OCI-LY1 (cell line): ENCODE measurements around the gene CCDC127.
"Not testable (repeated sequence)": the region's sequence is repeated elsewhere in the genome, so short reads cannot be mapped to it uniquely, and the experiment has no call there.

Source experiments
- H2AFZ ChIP-seq: fragments of 200-600 bp; sonication (generic), shearing (Covaris generic); 2 replicates; pipeline ENCODE4 v1.6.0; 2014; ENCODE audit warnings: antibody characterized with exemption, mild to moderate bottlenecking, low read length
- H3F3A ChIP-seq: fragments of 200-600 bp; sonication (generic), shearing (Covaris generic); 2 replicates; pipeline ENCODE4 v1.6.0; 2014; ENCODE audit warnings: mild to moderate bottlenecking, antibody characterized with exemption, low read length, moderate library complexity; ENCODE audit not compliant: insufficient read depth
- H3K27ac ChIP-seq: fragments of 200-600 bp; sonication (generic); 2 replicates; pipeline ENCODE4 v1.5.1; 2014; ENCODE audit warnings: low read length, mixed run types, mild to moderate bottlenecking, low read depth; ENCODE audit not compliant: poor library complexity, severe bottlenecking
- H3K27me3 ChIP-seq: fragments of 200-600 bp; sonication (generic); 2 replicates; pipeline ENCODE4 v1.6.0; 2014; ENCODE audit warnings: antibody characterized with exemption, mild to moderate bottlenecking, low read length, moderate library complexity; ENCODE audit not compliant: insufficient read depth
- H3K36me3 ChIP-seq: fragments of 200-600 bp; sonication (generic); 2 replicates; pipeline ENCODE4 v1.6.1; 2014; ENCODE audit warnings: mild to moderate bottlenecking, antibody characterized with exemption, low read length, moderate library complexity, mixed read lengths; ENCODE audit not compliant: insufficient read depth
- H3K4me1 ChIP-seq: fragments of 200-600 bp; sonication (generic); 2 replicates; pipeline ENCODE4 v1.5.1; 2014; ENCODE audit warnings: mild to moderate bottlenecking, low read length, moderate library complexity; ENCODE audit not compliant: insufficient read depth, severe bottlenecking
- H3K4me2 ChIP-seq: fragments of 200-600 bp; sonication (generic), shearing (Covaris generic); 2 replicates; pipeline ENCODE4 v1.6.1; 2014; ENCODE audit warnings: low read length
- H3K4me3 ChIP-seq: fragments of 200-600 bp; sonication (generic); 2 replicates; pipeline ENCODE4 v1.5.1; 2014; ENCODE audit warnings: low read length, low read depth, mild to moderate bottlenecking, mixed read lengths; ENCODE audit not compliant: poor library complexity, severe bottlenecking
- H3K79me2 ChIP-seq: fragments of 200-600 bp; shearing (Covaris generic); 2 replicates; pipeline ENCODE4 v1.6.1; 2016; ENCODE audit warnings: mixed run types, low read length, mixed read lengths; ENCODE audit not compliant: insufficient read depth
- H3K9ac ChIP-seq: fragments of 200-600 bp; sonication (generic), shearing (Covaris generic); 2 replicates; pipeline ENCODE4 v1.6.1; 2014; ENCODE audit warnings: mild to moderate bottlenecking, low read length, mixed read lengths
- H3K9me2 ChIP-seq: fragments of 200-600 bp; sonication (generic), shearing (Covaris generic); 2 replicates; pipeline ENCODE4 v1.6.1; 2014; ENCODE audit warnings: low read depth, mild to moderate bottlenecking, low read length, mixed read lengths
- H3K9me3 ChIP-seq: fragments of 200-600 bp; shearing (Covaris generic); 2 replicates; pipeline ENCODE4 v1.6.1; 2014; ENCODE audit warnings: low read length, mixed read lengths
- H4K20me1 ChIP-seq: fragments of 200-600 bp; sonication (generic), shearing (Covaris generic); 2 replicates; pipeline ENCODE4 v1.6.0; 2016; ENCODE audit warnings: mild to moderate bottlenecking, low read length; ENCODE audit not compliant: insufficient read depth
- CTCF ChIP-seq: fragments of 200-600 bp; sonication (generic), shearing (Covaris generic); IDR thresholded peaks from 2 replicates; pipeline ENCODE4 v1.5.1; 2017; ENCODE audit warnings: mild to moderate bottlenecking, antibody characterized with exemption, low read length, moderate library complexity, mixed read lengths
- EZH2 ChIP-seq: fragments of 200-600 bp; sonication (generic), shearing (Covaris generic); IDR thresholded peaks from 2 replicates; pipeline ENCODE4 v1.8.0; 2017; ENCODE audit warnings: borderline replicate concordance, mixed run types, mild to moderate bottlenecking, antibody characterized with exemption, low read length, moderate library complexity, mixed read lengths

The CCDC127 gene

GRCh38 chr5:252546-252945 lies 34.6 kb upstream of the CCDC127 start:
- H3F3A ChIP-seq, result no peaks in the 10 kb centered on the region
- no peak for TF ChIP-seq CTCF
- TF ChIP-seq EZH2, result no peak
- H3K9me3 ChIP-seq, result no peaks in the 10 kb centered on the region
- no peaks in the 10 kb centered on the region for H3K9me2 ChIP-seq
- peaks cover 70% of the 10 kb centered on the region for H3K36me3 ChIP-seq
- no peak overlapping the region for H3K4me3 ChIP-seq
- no peak overlapping the region for H2AFZ ChIP-seq
- peaks cover 7% of the 10 kb centered on the region for H3K4me1 ChIP-seq
- H3K79me2 ChIP-seq, result no peaks in the 10 kb centered on the region
- no peaks in the 10 kb centered on the region for H3K27me3 ChIP-seq
- H3K27ac ChIP-seq, result peak overlapping the region; percentile 10
- H3K4me2 ChIP-seq, result no peak overlapping the region
- H3K9ac ChIP-seq, result no peak overlapping the region
- H4K20me1 ChIP-seq, result no peaks in the 10 kb centered on the region

- H3K27ac ChIP-seq, result peak overlapping the region; percentile 10
- H3K4me3 ChIP-seq, H4K20me1 ChIP-seq, H3K9ac ChIP-seq, H3K4me1 ChIP-seq, H3K9me2 ChIP-seq, H3K27me3 ChIP-seq, H2AFZ ChIP-seq, H3F3A ChIP-seq, H3K9me3 ChIP-seq, H3K79me2 ChIP-seq: not testable (repeated sequence)
- H3K4me2 ChIP-seq, result peak overlapping the region; percentile 26; the same call in 1 of the 2 replicates
- H3K36me3 ChIP-seq, result peaks cover 70% of the 10 kb centered on the region
Measured at GRCh38 chr5:251975-252374, 34.0 kb upstream of the CCDC127 start.

DNA sequence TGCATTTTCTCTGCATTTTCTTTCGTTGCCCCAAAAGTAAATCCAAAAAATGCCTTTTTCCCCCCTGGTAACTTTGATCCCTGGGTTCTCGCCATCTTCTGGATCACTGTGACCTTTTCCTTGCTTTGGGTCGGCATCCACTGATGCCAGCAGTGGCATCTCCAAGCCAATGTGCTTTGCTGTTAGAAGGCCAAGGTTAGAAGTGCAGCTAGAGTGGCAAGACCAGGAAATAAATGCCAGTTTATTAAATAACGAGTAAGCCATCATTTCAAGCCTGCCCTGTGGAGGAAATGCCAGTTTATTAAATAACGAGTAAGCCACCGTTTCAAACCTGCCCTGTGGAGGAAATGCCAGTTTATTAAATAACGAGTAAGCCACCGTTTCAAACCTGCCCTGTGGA lies 33.6 kb upstream of the CCDC127 start:
- peak overlapping the region; percentile 10 for H3K27ac ChIP-seq
- not testable (repeated sequence) for H3K4me2 ChIP-seq, H3K9ac ChIP-seq, H3K9me3 ChIP-seq, H4K20me1 ChIP-seq, H3K9me2 ChIP-seq, H3K4me1 ChIP-seq, H3K4me3 ChIP-seq, H3K27me3 ChIP-seq, H3K79me2 ChIP-seq, H2AFZ ChIP-seq, H3F3A ChIP-seq
- peaks cover 69% of the 10 kb centered on the region for H3K36me3 ChIP-seq

GRCh38 chr5:251016-251415 lies 33.1 kb upstream of the CCDC127 start:
- H3K36me3 ChIP-seq, result peaks cover 68% of the 10 kb centered on the region
- H3K4me1 ChIP-seq, H3K4me2 ChIP-seq: not testable (repeated sequence)

DNA sequence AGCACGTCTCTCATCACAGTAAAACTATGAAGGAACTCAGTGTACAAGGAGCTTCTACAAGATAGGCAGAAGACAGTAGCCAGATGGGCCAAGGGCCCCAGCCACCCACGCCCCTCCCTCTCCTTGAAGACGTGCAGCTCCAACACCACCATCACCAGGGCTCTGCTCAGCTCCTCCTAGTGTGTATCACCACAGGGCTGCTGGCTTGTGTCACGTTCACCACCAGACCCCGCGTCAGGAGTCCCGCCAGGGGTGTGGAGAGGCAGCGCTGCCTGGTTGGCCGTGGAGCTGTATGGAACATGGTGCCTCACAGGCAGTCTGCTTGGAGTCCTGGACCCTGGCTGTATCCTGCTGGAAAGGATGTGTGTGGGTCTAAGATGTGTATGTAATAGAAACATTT lies 32.4 kb upstream of the CCDC127 start:
- not testable (repeated sequence) for H3K4me3 ChIP-seq, H3K27ac ChIP-seq, H2AFZ ChIP-seq, H3K4me2 ChIP-seq, H3K9me3 ChIP-seq, H4K20me1 ChIP-seq, H3K4me1 ChIP-seq, H3K9me2 ChIP-seq, H3K9ac ChIP-seq, H3F3A ChIP-seq, H3K79me2 ChIP-seq, H3K27me3 ChIP-seq
- peaks cover 68% of the 10 kb centered on the region for H3K36me3 ChIP-seq

More at GRCh38 chr5:251016-251415, 33.1 kb upstream of the CCDC127 start:
- H2AFZ ChIP-seq, H3K4me3 ChIP-seq, H3K27ac ChIP-seq, H3K9me2 ChIP-seq, H3F3A ChIP-seq, H3K79me2 ChIP-seq, H3K9me3 ChIP-seq, H4K20me1 ChIP-seq, H3K27me3 ChIP-seq, H3K9ac ChIP-seq: not testable (repeated sequence)

- not testable (repeated sequence) for H3K27ac ChIP-seq, H3K27me3 ChIP-seq, H3K9ac ChIP-seq, H4K20me1 ChIP-seq, H3F3A ChIP-seq, H3K9me2 ChIP-seq, H3K4me2 ChIP-seq, H2AFZ ChIP-seq, H3K79me2 ChIP-seq, H3K4me3 ChIP-seq, H3K9me3 ChIP-seq, H3K4me1 ChIP-seq
- peaks cover 85% of the 10 kb centered on the region for H3K36me3 ChIP-seq
Measured at GRCh38 chr5:245717-246116, 27.8 kb upstream of the CCDC127 start.

GRCh38 chr5:243683-244367 lies 25.9 kb upstream of the CCDC127 start:
- H3K27me3 ChIP-seq, H3K4me1 ChIP-seq, H4K20me1 ChIP-seq, H3K4me3 ChIP-seq, H3F3A ChIP-seq, H3K9me3 ChIP-seq, H3K4me2 ChIP-seq, H3K79me2 ChIP-seq, H3K27ac ChIP-seq, H3K9me2 ChIP-seq, H2AFZ ChIP-seq, H3K9ac ChIP-seq: not testable (repeated sequence)
- H3K36me3 ChIP-seq, result peaks cover 97% of the 10 kb centered on the region
